Dedifferentiated amniotic fluid mesenchymal stem cell (primary cell): Measurements from ENCODE around the gene SYT2.
"Not testable (repeated sequence)": the region's sequence is repeated elsewhere in the genome, so short reads cannot be mapped to it uniquely, and the experiment has no call there.

Experiments used
- DNase-seq: peaks from one replicate; pipeline ENCODE4 v3.0.0-alpha.2; 2016; ENCODE audit errors: extremely low spot score

SYT2 gene

GRCh38 chr1:202546377-202546776 lies 163.9 kb downstream of the SYT2 start:
- DNase-seq: not testable (repeated sequence)

DNA sequence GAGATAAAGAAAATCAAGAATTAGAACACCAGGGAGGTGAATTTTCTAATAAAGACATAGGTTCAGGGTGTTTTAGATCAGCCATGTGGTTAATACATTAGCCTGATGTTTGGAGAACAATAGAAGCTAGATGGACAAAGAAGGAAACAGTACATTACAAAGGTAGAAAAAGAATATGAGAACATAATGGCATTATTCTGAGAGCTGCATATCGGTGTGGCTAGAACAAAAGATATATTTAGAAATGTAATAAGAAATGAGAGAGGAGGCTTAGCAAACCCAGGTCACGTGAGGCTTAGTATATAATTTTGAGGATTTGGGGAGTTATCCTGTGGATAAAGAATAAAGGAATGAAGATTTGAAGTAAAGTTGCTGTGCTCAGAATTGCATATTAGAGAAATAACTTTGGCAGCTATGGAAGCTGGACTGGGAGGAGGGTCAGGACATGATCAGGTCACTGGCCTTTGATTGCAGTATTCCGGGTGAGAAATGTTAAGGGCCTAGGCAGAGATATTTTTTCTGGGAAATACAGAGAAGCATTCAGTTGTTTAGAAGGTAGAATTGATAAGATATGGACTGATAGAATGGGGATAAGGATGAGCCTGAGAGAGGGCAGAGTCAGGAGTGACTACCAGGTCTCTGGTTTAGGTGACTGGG lies 164.5 kb downstream of the SYT2 start:
- not testable (repeated sequence) for DNase-seq

DNA sequence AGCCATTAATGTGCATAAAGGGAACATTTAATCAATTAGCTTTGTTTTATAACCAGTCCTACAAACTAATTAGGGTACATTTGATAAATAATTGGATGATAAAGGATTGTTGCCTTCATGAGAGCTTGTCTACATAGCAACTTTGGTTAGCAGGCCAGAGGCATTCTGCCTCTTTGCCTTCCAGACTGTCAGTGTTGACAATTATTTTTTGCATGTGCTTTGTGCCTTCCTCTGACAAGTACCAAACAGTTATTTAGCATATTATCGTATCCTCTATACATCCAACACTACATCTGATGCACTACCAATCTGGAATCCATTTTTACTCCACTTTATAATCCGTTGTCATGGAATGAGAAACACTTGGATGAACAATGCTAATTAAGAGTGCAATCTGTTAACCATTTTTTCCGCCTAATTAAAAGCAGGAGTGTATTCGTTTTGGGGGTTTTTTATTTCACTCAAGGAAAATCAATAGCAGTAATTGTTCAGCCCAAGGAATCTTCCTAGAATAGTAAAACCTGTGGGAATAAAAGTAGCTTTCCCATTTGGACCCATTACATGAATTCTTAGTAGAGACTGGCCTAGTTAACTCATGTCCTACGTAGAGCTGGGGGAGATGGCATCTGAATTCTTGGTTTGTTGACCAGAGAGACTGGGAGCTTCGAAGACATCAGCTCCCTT lies 165.3 kb downstream of the SYT2 start:
- not testable (repeated sequence) for DNase-seq

- not testable (repeated sequence) for DNase-seq
Measured at GRCh38 chr1:202543537-202543936, 166.7 kb downstream of the SYT2 start.

GRCh38 chr1:202542415-202542814 lies 167.8 kb downstream of the SYT2 start:
- DNase-seq: not testable (repeated sequence)

- DNase-seq: not testable (repeated sequence)
Measured at GRCh38 chr1:202540858-202541257, 169.4 kb downstream of the SYT2 start.
